Measurements from ENCODE around the gene RASA2.

The RASA2 gene

DNA sequence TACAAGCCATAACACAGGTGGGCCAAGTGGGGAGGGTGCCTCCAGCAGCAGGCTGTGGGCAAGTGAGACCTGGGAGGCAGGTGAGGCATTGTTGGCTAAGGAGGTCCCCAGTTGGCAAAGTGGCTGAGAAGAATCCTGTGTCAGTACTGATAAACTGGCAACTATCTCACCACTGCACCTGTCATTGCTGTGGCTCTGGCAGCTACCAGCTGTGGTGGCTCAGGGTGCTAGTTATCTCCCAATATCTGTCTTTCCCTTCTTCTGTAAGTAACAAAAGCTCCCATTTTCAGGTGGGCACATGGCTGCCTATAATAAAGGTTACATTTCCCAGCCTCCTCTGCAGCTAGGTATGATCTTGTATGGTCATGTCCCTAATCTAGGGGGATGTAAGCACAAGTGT, 170.7 kb downstream of the RASA2 start:
- Histone ChIP-seq H3K79me2 (ENCODE audit: low read length) (no peaks in the 10 kb centered on the region), H3K27ac (ENCODE audit: low read length) (no peak overlapping the region), H2AFZ (ENCODE audit: low read length) (no peak overlapping the region), H3K4me1 (ENCODE audit: low read length) (no peaks in the 10 kb centered on the region), H3K9me2 (replicated peaks; ENCODE audit: insufficient read depth, low read length) (no peaks in the 10 kb centered on the region), H3K27me3 (replicated peaks; ENCODE audit: insufficient read depth, low read length) (peaks cover 10% of the 10 kb centered on the region; the same call in 1 of the 2 replicates), H3K36me3 (replicated peaks; ENCODE audit: insufficient read depth, low read length) (no peaks in the 10 kb centered on the region), H4K20me1 (ENCODE audit: insufficient read depth, low read length) (no peaks in the 10 kb centered on the region), H3K4me2 (ENCODE audit: low read depth, low read length) (no peak overlapping the region), H3K9ac (ENCODE audit: low read length) (no peak overlapping the region), H3K9me3 (replicated peaks; ENCODE audit: insufficient read depth, low read length) (no peaks in the 10 kb centered on the region), H3K4me3 (ENCODE audit: low read length) (no peak overlapping the region), H3F3A (ENCODE audit: insufficient read depth, low read length) (no peaks in the 10 kb centered on the region)
- DNase-seq: no peak
- TF ChIP-seq EZH2phosphoT487 (IDR thresholded peaks at IDR 0.05; ENCODE audit: low read length): no peak
- no peak for TF ChIP-seq EZH2 (optimal IDR thresholded peaks at IDR 0.05; ENCODE audit: low read depth, low read length)
- TF ChIP-seq, protein P1, sequence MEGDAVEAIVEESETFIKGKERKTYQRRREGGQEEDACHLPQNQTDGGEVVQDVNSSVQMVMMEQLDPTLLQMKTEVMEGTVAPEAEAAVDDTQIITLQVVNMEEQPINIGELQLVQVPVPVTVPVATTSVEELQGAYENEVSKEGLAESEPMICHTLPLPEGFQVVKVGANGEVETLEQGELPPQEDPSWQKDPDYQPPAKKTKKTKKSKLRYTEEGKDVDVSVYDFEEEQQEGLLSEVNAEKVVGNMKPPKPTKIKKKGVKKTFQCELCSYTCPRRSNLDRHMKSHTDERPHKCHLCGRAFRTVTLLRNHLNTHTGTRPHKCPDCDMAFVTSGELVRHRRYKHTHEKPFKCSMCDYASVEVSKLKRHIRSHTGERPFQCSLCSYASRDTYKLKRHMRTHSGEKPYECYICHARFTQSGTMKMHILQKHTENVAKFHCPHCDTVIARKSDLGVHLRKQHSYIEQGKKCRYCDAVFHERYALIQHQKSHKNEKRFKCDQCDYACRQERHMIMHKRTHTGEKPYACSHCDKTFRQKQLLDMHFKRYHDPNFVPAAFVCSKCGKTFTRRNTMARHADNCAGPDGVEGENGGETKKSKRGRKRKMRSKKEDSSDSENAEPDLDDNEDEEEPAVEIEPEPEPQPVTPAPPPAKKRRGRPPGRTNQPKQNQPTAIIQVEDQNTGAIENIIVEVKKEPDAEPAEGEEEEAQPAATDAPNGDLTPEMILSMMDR (IDR thresholded peaks at IDR 0.05; ENCODE audit: low read length): no peak

DNA sequence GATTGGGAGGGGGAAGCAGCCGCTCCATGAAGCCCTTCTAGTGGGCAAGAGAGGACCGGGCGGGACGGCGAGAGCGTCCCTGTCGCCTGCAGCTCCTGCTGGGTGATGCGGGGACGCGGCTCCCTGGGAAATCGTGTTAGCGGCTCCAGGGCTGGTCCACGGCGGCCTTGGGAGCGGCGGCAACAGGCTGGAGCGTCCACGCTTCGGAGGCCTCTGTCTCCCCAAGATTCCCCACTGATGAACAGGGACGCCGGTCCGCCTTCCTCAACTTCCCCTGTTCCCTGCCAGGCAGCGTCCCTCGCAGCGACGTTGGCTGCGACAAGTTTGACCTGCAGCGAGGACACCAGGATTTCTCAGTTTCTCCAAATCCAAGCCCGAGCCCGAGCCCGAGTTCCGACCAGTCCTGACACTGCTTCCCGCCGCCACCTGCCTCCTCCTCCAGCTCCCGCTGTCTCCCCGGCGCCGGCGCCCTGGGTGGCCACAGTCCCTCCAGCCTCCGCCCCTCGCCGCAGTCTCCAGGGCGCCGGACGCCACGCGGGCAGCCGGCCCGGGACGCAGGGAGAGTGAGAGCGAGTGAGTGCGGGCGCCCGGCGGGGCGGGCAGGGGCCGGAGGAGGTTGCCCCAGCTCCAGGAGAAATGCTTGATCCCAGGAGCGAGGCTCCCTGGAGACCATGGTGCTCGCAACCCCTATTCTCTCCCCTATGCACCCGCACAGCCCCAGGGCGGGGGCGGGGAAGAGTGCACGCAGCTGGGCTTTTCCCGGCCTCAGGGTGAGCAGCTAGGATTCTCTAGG, 173.2 kb downstream of the RASA2 start:
- Histone ChIP-seq H3K79me2 (ENCODE audit: low read length) (no peaks in the 10 kb centered on the region), H3K4me2 (ENCODE audit: low read depth, low read length) (no peak overlapping the region; the same call in 1 of the 2 replicates), H3K9me2 (replicated peaks; ENCODE audit: insufficient read depth, low read length) (no peaks in the 10 kb centered on the region), H4K20me1 (ENCODE audit: insufficient read depth, low read length) (no peaks in the 10 kb centered on the region), H3K4me3 (ENCODE audit: low read length) (no peak overlapping the region; the same call in 1 of the 2 replicates), H3F3A (ENCODE audit: insufficient read depth, low read length) (no peaks in the 10 kb centered on the region), H3K27ac (ENCODE audit: low read length) (no peak overlapping the region), H3K36me3 (replicated peaks; ENCODE audit: insufficient read depth, low read length) (no peaks in the 10 kb centered on the region), H3K9me3 (replicated peaks; ENCODE audit: insufficient read depth, low read length) (no peaks in the 10 kb centered on the region), H2AFZ (ENCODE audit: low read length) (peak overlapping the region; percentile 14; the same call in 1 of the 2 replicates), H3K9ac (ENCODE audit: low read length) (no peak overlapping the region), H3K4me1 (ENCODE audit: low read length) (no peaks in the 10 kb centered on the region), H3K27me3 (replicated peaks; ENCODE audit: insufficient read depth, low read length) (peaks cover 10% of the 10 kb centered on the region; the same call in 1 of the 2 replicates)
- TF ChIP-seq EZH2 (optimal IDR thresholded peaks at IDR 0.05; ENCODE audit: low read depth, low read length) (no peak), EZH2phosphoT487 (IDR thresholded peaks at IDR 0.05; ENCODE audit: low read length) (no peak)
- TF ChIP-seq, protein P1 (IDR thresholded peaks at IDR 0.05; ENCODE audit: low read length): no peak
- no peak for DNase-seq

DNA sequence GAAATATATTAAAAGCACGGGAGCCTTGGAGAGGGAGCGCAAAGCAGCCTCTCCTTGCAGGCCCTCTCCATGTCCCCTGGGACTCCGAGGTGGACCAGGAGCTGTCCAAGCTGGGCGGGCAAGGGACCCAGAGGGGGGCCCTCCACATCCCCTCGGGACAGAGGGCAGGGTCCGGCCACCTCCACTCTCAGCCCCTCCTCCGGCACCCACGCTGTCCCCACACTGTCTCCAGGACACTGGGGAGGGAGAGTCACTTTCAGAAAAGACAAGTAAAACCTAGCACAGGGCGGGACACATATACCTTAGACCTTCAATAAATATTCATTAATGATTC, 173.8 kb downstream of the RASA2 start:
- H3K9ac ChIP-seq (ENCODE audit: low read length): no peak overlapping the region
- DNase-seq: no peak

More for the DNA sequence above, 173.8 kb downstream of the RASA2 start:
- H3K9me3 ChIP-seq (replicated peaks; ENCODE audit: insufficient read depth, low read length): no peaks in the 10 kb centered on the region
- no peaks in the 10 kb centered on the region for H4K20me1 ChIP-seq (ENCODE audit: insufficient read depth, low read length)
- no peak overlapping the region for H3K27ac ChIP-seq (ENCODE audit: low read length)
- H3K36me3 ChIP-seq (replicated peaks; ENCODE audit: insufficient read depth, low read length): no peaks in the 10 kb centered on the region
- no peaks in the 10 kb centered on the region for H3F3A ChIP-seq (ENCODE audit: insufficient read depth, low read length)
- no peak for TF ChIP-seq EZH2 (optimal IDR thresholded peaks at IDR 0.05; ENCODE audit: low read depth, low read length)
- TF ChIP-seq, protein P1 (IDR thresholded peaks at IDR 0.05; ENCODE audit: low read length): no peak
- TF ChIP-seq EZH2phosphoT487 (IDR thresholded peaks at IDR 0.05; ENCODE audit: low read length): no peak
- H3K9me2 ChIP-seq (replicated peaks; ENCODE audit: insufficient read depth, low read length): no peaks in the 10 kb centered on the region
- no peaks in the 10 kb centered on the region for H3K79me2 ChIP-seq (ENCODE audit: low read length)
- H3K4me3 ChIP-seq (ENCODE audit: low read length): no peak overlapping the region
- no peaks in the 10 kb centered on the region for H3K4me1 ChIP-seq (ENCODE audit: low read length)
- no peak overlapping the region for H2AFZ ChIP-seq (ENCODE audit: low read length)
- H3K4me2 ChIP-seq (ENCODE audit: low read depth, low read length): no peak overlapping the region
- peaks cover 10% of the 10 kb centered on the region; the same call in 1 of the 2 replicates for H3K27me3 ChIP-seq (replicated peaks; ENCODE audit: insufficient read depth, low read length)
